CD14-positive monocyte (primary cell): ENCODE measurements around the gene ADAM11. TPM values are rescaled to one million over a fixed set of nuclear protein-coding genes. Genes with fewer than 3 reads are reported as not detected.
A peak's percentile ranks its signal among the peaks of the same experiment; 100 is the strongest.

Experiments used
- DNase-seq, 3 donors: peaks; one replicate each; pipeline ENCODE4 v3.0.0-alpha.2; 2011 to 2022
- H2AFZ ChIP-seq: 2 replicates; pipeline ENCODE4 v1.6.0; 2012; ENCODE audit warnings: mild to moderate bottlenecking, low read depth, low read length, inconsistent platforms; ENCODE audit not compliant: insufficient read depth, poor library complexity, severe bottlenecking
- H3K27ac ChIP-seq, 2 donors: 1 replicate in 1 of 2; 2 replicates in 1 of 2; pipeline ENCODE4 v1.5.1; 2012 to 2013; ENCODE audit warnings: low read length in 2 of 2, control low read depth in 1 of 2, inconsistent platforms in 1 of 2, low read depth in 1 of 2, mild to moderate bottlenecking in 1 of 2
- H3K27me3 ChIP-seq, 2 donors: one replicate each; pipeline versions ENCODE4 v1.6.0 to v1.6.1; 2011 to 2013; ENCODE audit warnings: low read length in 2 of 2; ENCODE audit not compliant: control insufficient read depth in 2 of 2, insufficient read depth in 2 of 2
- H3K36me3 ChIP-seq, 2 donors: replicated peaks in 1 of 2; 1 replicate in 1 of 2; 2 replicates in 1 of 2; pipeline versions ENCODE4 v1.5.1 to v1.6.1; 2012 to 2013; ENCODE audit warnings: low read length in 2 of 2, control low read depth in 1 of 2, inconsistent platforms in 1 of 2, mild to moderate bottlenecking in 1 of 2; ENCODE audit not compliant: insufficient read depth in 2 of 2, control insufficient read depth in 1 of 2
- H3K4me1 ChIP-seq, 2 donors: 1 replicate in 1 of 2; 2 replicates in 1 of 2; pipeline versions ENCODE4 v1.5.1 to v1.6.1; 2012 to 2013; ENCODE audit warnings: low read length in 2 of 2, control low read depth in 1 of 2, inconsistent platforms in 1 of 2, mild to moderate bottlenecking in 1 of 2, moderate library complexity in 1 of 2; ENCODE audit not compliant: insufficient read depth in 2 of 2, control insufficient read depth in 1 of 2
- H3K4me2 ChIP-seq: replicated peaks from 2 replicates; pipeline ENCODE3; 2012; ENCODE audit warnings: low read length, moderate library complexity, mild to moderate bottlenecking; ENCODE audit not compliant: poor library complexity, severe bottlenecking; ENCODE audit errors: extremely low read depth
- H3K4me3 ChIP-seq, 3 experiments: fragments of 200-600 bp in 1 of 3; sonication (generic) in 1 of 3; replicated peaks in 1 of 3; 1 replicate in 2 of 3; 2 replicates in 1 of 3; pipeline ENCODE4 v1.5.1; 2011 to 2013; ENCODE audit warnings: low read length in 3 of 3, mild to moderate bottlenecking in 3 of 3, control low read depth in 2 of 3, low read depth in 2 of 3, inconsistent platforms in 1 of 3, moderate library complexity in 1 of 3
- H3K79me2 ChIP-seq: 2 replicates; pipeline ENCODE4 v1.6.0; 2012; ENCODE audit warnings: mild to moderate bottlenecking, control low read depth, inconsistent platforms, low read length, moderate library complexity; ENCODE audit not compliant: insufficient read depth
- H3K9ac ChIP-seq: 2 replicates; pipeline ENCODE4 v1.6.0; 2017; ENCODE audit warnings: low read length, mild to moderate bottlenecking; ENCODE audit not compliant: insufficient read depth, poor library complexity, severe bottlenecking
- H3K9me3 ChIP-seq, 2 donors: replicated peaks in 1 of 2; 1 replicate in 1 of 2; 2 replicates in 1 of 2; pipeline versions ENCODE4 v1.5.1 to v1.6.1; 2012 to 2013; ENCODE audit warnings: low read length in 2 of 2, control low read depth in 1 of 2; ENCODE audit not compliant: control insufficient read depth in 1 of 2, insufficient read depth in 1 of 2
- H4K20me1 ChIP-seq: 2 replicates; pipeline ENCODE4 v1.6.0; 2012; ENCODE audit warnings: mild to moderate bottlenecking, low read length, control low read depth, moderate library complexity; ENCODE audit not compliant: insufficient read depth
- H3K27ac Mint-ChIP-seq, 7 donors: one replicate each; pipeline ENCODE4 v1.8.0; 2020; ENCODE audit warnings: mild to moderate bottlenecking in 7 of 7, mixed read lengths in 7 of 7, moderate library complexity in 6 of 7, inconsistent platforms in 2 of 7
- H3K27me3 Mint-ChIP-seq, 3 donors: one replicate each; pipeline ENCODE4 v1.8.0; 2021 to 2022; ENCODE audit warnings: low read depth in 3 of 3, mild to moderate bottlenecking in 3 of 3, mixed read lengths in 3 of 3, moderate library complexity in 3 of 3, inconsistent platforms in 1 of 3
- H3K36me3 Mint-ChIP-seq, 2 donors: one replicate each; pipeline ENCODE4 v1.8.0; 2020; ENCODE audit warnings: mixed read lengths in 2 of 2, inconsistent platforms in 1 of 2, mild to moderate bottlenecking in 1 of 2
- H3K4me1 Mint-ChIP-seq: one replicate; pipeline ENCODE4 v1.8.0; 2020; ENCODE audit warnings: mild to moderate bottlenecking, mixed read lengths
- H3K4me3 Mint-ChIP-seq, 2 donors: one replicate each; pipeline ENCODE4 v1.8.0; 2020; ENCODE audit warnings: mild to moderate bottlenecking in 2 of 2, mixed read lengths in 2 of 2, moderate library complexity in 1 of 2
- H3K9me3 Mint-ChIP-seq, 7 donors: one replicate each; pipeline ENCODE4 v1.8.0; 2020 to 2022; ENCODE audit warnings: mixed read lengths in 7 of 7, mild to moderate bottlenecking in 6 of 7, moderate library complexity in 6 of 7, inconsistent platforms in 2 of 7
- CTCF ChIP-seq: fragments of 200-600 bp; IDR thresholded peaks from one replicate; pipeline ENCODE4 v1.8.0; 2022; ENCODE audit warnings: antibody characterized with exemption, mild to moderate bottlenecking
- WGBS: methylation state at CpG from one replicate; pipeline ENCODE4 v1.1.5; 2013; ENCODE audit warnings: missing lambda C conversion rate; ENCODE audit not compliant: insufficient coverage; 5-methylcytosine and 5-hydroxymethylcytosine counted together
- intact Hi-C, 2 donors: fragments of 100-400 bp; cut with micrococcal nuclease; formaldehyde crosslinking; loops; one replicate each; pipeline versions ENCODE4 v1.15.0 to v1.15.1; 2023
- polyA plus RNA-seq, 3 donors: library from polyadenylated mRNA; depleted of rRNA in 1 of 3; unstranded in 2 of 3; stranded (reverse) in 1 of 3; fragments of 300-500 nt in 2 of 3; fragments of >200 nt in 1 of 3; fragmentation: Illumina TruSeq in 2 of 3; gene quantifications; 1 replicate in 2 of 3; 2 replicates in 1 of 3; pipeline ENCODE4 v1.2.3, GENCODE V29; 2012 to 2021

ADAM11 gene
- polyA plus RNA-seq, 3 donors, result 0.19 TPM; not detected in 2

GRCh38 chr17:44769647-44770084, 10.9 kb downstream of the ADAM11 start:
- H3K9me3 ChIP-seq, result no peaks in the 10 kb centered on the region
- DNase-seq, result no peak
- TF ChIP-seq CTCF, result no peak
- intact Hi-C loops, result loop anchor here (10.0 kb wide), 1 partner anchor 365 kb away; the partner anchor contains the start of genes ACBD4 (in 2 of the 2) and PLCD3 (in 2 of the 2)
- H3K79me2 ChIP-seq, result no peaks in the 10 kb centered on the region
- H3K27ac Mint-ChIP-seq, result no peak overlapping the region
- no peaks in the 10 kb centered on the region for H4K20me1 ChIP-seq
- no peaks in the 10 kb centered on the region for H3K36me3 ChIP-seq
- no peak overlapping the region for H3K27ac ChIP-seq
- WGBS, result 100% methylated on average over 1 of the region's 15 CpGs
- H3K4me3 ChIP-seq, result no peak overlapping the region
- H3K36me3 Mint-ChIP-seq, result no peaks in the 10 kb centered on the region
- H3K9me3 Mint-ChIP-seq, result peaks cover 0 to 2% (median 0%) of the 10 kb centered on the region in 7 donors
- no peaks in the 10 kb centered on the region for H3K27me3 ChIP-seq
- H3K4me1 Mint-ChIP-seq, result peaks cover 19% of the 10 kb centered on the region
- H3K27me3 Mint-ChIP-seq, result peaks cover 3 to 20% (median 12%) of the 10 kb centered on the region in 3 donors
- no peak overlapping the region for H3K9ac ChIP-seq
- H3K4me3 Mint-ChIP-seq, result no peak overlapping the region
- no peak overlapping the region for H2AFZ ChIP-seq
- no peak overlapping the region for H3K4me2 ChIP-seq
- H3K4me1 ChIP-seq, result peaks cover 12 to 17% of the 10 kb centered on the region in 2 donors

DNA sequence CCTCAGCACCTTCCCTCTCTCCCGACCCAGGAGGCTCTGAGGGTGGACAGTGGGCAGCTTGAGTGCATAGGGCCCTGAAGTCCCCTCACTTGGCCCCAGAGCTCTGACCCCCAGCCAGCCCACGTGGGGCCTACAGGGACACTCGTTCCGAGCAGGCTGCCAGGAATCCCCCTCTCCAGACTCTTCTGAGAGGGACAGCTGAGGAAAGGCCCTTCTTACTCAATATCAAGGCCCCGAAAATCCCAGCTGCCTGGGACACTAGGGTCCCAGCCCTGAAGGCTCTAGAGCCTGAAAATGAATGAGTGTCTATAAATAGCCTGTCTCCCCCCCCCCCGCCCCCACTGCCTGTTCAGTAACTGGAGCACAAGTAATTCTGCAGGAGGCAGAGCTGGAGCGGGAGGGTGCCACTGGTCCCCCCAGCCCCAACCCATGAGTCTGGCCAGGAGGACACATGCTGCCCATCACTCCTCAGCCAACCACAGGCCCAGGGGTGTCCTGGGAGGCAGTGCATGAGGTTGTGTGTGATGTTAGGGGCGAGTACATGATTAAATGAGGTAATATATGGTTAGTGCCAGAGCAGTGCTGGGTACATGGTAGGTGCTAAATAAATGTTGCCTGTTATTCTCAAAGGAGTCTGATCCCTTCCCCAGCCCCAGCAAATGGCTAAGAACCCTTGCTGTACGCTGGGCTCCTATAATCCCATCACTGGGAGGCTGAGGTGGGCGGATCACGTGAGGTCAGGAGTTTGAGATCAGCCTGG, 11.6 kb downstream of the ADAM11 start:
- Histone ChIP-seq H3K4me3 (no peak overlapping the region), H3K27ac (no peak overlapping the region), H4K20me1 (no peaks in the 10 kb centered on the region), H3K9me3 (no peaks in the 10 kb centered on the region), H2AFZ (no peak overlapping the region), H3K9ac (no peak overlapping the region), H3K36me3 (no peaks in the 10 kb centered on the region), H3K4me1 (peaks cover 18 to 24% of the 10 kb centered on the region in 2 donors), H3K4me2 (no peak overlapping the region), H3K27me3 (no peaks in the 10 kb centered on the region), H3K79me2 (no peaks in the 10 kb centered on the region)
- intact Hi-C loops, result loop anchor here (10.0 kb wide), 1 partner anchor 364 kb away; the partner anchor contains the start of genes ACBD4 (in 2 of the 2) and PLCD3 (in 2 of the 2)
- Mint-ChIP-seq H3K4me3 (no peak overlapping the region), H3K27ac (peak overlapping the region in 3 of 7 donors; percentile 15 to 82 (median 38)), H3K27me3 (peaks cover 3 to 22% (median 12%) of the 10 kb centered on the region in 3 donors), H3K4me1 (peaks cover 26% of the 10 kb centered on the region), H3K9me3 (peaks cover 0 to 2% (median 0%) of the 10 kb centered on the region in 7 donors), H3K36me3 (no peaks in the 10 kb centered on the region)
- 90% methylated on average over 4 of the region's 11 CpGs for WGBS
- TF ChIP-seq CTCF, result no peak
- DNase-seq, result peak in 1 of 3 donors; percentile 53
